AG09309 (cell line): ENCODE data around the gene TBPL1.

ENCODE experiments used
- DNase-seq: peaks from one replicate; pipeline ENCODE4 v3.0.0-alpha.2; 2010; ENCODE audit warnings: low read depth
- H3K4me3 ChIP-seq: 2 replicates; pipeline ENCODE4 v1.5.1; 2011; ENCODE audit warnings: mild to moderate bottlenecking, low read depth, low read length, moderate library complexity; ENCODE audit not compliant: control insufficient read depth
- TF ChIP-seq, protein P1 (sequence below): IDR thresholded peaks from 2 replicates; pipeline ENCODE4 v1.5.1; 2011; ENCODE audit warnings: mild to moderate bottlenecking, low read depth, low read length, inconsistent platforms; ENCODE audit not compliant: insufficient read depth, control insufficient read depth; ENCODE audit errors: missing control alignments

Gene TBPL1

DNA sequence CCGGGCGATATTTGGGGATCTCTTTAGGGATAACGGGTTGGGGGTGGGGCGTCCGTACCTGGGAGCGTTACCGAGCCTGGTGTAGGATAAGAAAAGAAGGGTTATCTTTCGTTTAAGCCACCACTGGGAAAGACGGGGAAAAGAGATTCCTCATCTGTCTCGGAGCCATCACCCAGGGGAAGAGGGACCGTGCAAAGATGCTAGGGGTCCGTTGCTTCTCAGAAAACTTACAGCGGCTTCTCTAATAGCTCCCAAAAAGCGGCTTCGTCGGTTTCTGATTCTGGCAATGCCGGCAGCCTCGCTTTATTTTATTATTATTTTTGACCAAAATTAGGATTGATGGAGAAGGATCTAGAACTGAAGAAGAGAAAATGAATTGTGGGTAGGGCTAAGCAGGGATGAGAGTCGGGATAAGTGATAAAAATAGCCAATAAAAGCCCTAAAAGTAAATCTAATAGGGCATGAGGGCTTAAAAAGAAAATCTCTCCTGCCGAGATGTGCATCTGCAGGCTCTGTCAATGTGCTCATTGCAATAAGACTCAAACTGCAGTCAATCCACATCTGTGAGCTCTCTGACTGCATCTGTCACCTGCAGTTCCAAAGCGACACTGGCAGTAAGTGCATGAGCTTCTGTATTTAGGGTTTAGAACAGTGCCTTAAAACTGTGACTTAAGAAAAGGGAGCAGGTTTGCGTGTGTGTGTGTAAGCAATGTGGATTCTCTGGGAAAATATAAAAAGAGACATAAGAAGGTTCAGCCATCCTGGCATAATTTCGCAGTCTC, 801 bp downstream of the TBPL1 start:
- TF ChIP-seq, protein P1, sequence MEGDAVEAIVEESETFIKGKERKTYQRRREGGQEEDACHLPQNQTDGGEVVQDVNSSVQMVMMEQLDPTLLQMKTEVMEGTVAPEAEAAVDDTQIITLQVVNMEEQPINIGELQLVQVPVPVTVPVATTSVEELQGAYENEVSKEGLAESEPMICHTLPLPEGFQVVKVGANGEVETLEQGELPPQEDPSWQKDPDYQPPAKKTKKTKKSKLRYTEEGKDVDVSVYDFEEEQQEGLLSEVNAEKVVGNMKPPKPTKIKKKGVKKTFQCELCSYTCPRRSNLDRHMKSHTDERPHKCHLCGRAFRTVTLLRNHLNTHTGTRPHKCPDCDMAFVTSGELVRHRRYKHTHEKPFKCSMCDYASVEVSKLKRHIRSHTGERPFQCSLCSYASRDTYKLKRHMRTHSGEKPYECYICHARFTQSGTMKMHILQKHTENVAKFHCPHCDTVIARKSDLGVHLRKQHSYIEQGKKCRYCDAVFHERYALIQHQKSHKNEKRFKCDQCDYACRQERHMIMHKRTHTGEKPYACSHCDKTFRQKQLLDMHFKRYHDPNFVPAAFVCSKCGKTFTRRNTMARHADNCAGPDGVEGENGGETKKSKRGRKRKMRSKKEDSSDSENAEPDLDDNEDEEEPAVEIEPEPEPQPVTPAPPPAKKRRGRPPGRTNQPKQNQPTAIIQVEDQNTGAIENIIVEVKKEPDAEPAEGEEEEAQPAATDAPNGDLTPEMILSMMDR, result no peak

DNA sequence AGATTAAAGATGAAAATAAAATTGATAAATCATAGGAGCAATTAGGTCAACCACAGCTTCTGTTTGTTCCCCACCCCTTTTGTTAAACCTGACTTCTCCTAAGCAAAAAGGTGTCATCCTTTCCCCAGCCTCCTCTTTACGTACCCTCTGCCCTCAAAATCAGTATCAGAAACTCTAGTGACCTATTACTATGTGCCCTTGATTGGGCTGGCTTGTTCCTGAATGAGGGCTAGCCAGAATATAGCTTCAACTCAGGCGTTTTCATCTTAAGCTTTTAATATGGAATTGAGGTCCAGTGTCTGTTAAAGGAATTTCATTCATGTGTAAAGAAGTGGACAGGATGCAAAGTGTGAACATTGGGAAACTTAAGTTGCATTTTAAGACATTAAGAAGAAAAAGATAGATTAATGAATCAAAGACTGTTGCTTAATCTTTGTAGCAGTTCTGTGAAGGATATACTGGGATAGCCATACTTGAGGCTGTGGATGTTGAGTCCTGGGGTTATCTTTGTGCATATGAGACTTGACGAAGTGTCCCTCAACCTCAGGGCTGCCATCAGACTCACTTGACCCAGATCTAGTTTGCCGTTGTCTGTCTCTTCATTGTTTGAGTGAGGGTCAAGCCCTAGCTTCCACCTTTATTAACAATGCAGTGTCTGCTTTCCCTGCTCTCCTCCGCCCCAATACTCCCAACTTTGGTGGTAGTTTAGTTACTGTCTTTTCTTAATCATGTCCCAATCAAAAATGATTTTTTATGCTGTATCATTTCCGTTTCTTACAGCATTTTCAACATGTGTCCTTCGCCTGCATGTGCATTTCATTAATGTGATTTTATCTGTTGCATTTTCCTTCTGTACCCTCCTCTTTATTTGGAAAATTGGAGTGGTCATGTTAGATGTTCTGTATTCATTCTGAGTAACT, 1.9 kb downstream of the TBPL1 start:
- H3K4me3 ChIP-seq, result no peak overlapping the region
- no peak for DNase-seq
- TF ChIP-seq, protein P1, result no peak

More for the DNA sequence above, 801 bp downstream of the TBPL1 start:
- DNase-seq, result no peak
- peak overlapping the region; percentile 85 for H3K4me3 ChIP-seq

DNA sequence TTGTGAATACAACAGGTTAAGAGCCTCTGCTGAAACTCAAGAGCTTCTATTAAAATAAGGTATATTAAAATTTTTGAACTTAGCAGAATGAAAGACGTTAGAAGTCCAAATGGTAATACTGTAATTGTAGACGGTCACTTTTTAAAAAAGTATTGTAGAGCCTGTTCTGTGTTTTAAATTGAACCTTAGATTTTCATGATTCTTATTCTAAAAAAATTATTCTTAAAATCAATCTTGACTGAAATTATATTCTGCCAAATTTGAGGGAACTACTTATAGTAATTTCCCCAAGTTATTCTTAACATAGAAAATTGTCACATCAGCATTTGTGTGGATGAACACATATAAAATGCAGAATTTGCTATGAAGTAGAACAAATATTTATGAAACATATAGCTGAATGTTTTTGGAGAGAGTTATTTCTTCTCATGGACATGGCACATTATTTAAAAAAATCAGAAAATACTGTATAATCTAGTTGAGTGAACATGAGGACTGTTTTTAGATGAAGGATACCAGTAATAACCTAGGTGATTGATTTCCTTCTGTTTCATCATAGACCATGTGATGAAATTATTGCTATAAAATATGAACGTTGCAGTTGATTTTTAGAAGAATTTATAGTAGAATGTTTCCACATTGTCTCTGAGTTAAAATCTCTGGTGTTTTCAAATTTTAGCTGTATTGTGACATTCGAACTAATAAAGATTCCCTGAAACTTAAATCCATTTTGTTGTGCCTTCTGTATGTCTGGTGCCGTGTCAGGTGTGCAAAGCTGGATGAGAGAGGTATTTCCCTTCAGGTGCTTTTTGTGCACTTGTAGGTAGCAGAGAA, 2.8 kb downstream of the TBPL1 start:
- no peak for DNase-seq
- TF ChIP-seq, protein P1, result no peak
- no peak overlapping the region for H3K4me3 ChIP-seq

DNA sequence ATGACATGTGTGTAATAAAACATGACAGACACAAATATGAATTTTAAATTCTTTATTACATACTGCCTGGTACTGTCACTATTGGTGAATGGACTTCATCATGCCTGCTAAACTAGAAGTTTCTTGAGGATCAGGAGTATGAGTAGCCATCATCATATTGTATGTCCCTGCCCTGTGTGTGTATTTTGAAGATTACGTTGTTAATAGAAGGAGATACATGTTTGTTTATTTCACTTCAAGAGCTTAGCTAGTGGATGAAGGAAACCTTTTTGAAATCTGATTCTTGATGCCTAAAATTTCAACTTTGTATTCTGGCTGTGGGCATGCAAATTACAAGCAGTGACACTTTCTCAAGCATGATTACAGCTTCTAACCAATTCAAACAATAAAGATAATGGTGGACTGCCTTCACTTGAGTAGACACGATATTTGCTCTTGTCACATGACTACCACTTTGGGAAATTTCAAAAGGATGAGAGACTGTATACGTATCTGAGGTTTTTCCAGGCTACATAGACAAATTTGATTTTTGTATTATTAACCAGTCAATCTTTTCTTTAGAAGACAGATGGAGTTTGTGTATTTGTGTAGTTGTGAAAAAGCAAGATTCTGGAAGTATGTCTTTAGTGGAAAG, 3.5 kb downstream of the TBPL1 start:
- TF ChIP-seq, protein P1, result no peak
- no peak overlapping the region for H3K4me3 ChIP-seq
- DNase-seq, result no peak

DNA sequence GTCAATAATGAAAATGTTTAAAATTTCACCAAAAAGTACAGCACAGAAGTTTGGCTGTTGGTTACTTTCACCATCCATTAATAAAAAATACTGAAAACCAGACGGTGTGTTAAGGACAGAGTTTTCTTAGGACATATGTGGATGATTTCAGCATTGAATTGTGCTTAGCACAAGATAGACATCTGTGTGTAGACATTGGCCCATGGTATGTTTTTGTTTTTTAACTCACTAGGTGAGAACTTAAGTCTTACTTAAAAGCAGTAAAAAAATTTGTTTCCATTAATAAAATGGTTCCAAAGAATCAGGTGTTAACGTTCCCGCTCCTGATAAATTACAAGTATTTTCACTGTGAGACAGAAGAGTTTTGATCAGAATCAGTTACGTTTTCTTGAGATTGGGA, 4.2 kb downstream of the TBPL1 start:
- H3K4me3 ChIP-seq, result no peak overlapping the region
- TF ChIP-seq, protein P1, result no peak
- DNase-seq, result no peak
